Stimulated activated CD4-positive, alpha-beta T cell treated with anti-CD3 and anti-CD28 coated beads, Interleukin-1b, Interleukin-23, amount 100 ng/mL, for 24 hours (primary cell): ENCODE measurements around the gene ECEL1.

Experiments used
- DNase-seq, 4 experiments: peaks; one replicate each; pipeline ENCODE4 v3.0.0-alpha.2; 2020; ENCODE audit warnings: low read depth in 4 of 4, low spot score in 1 of 4

ECEL1 gene

GRCh38 chr2:232484628-232485347 is 2.8 kb downstream of the ECEL1 start:
- DNase-seq = no peak

DNA sequence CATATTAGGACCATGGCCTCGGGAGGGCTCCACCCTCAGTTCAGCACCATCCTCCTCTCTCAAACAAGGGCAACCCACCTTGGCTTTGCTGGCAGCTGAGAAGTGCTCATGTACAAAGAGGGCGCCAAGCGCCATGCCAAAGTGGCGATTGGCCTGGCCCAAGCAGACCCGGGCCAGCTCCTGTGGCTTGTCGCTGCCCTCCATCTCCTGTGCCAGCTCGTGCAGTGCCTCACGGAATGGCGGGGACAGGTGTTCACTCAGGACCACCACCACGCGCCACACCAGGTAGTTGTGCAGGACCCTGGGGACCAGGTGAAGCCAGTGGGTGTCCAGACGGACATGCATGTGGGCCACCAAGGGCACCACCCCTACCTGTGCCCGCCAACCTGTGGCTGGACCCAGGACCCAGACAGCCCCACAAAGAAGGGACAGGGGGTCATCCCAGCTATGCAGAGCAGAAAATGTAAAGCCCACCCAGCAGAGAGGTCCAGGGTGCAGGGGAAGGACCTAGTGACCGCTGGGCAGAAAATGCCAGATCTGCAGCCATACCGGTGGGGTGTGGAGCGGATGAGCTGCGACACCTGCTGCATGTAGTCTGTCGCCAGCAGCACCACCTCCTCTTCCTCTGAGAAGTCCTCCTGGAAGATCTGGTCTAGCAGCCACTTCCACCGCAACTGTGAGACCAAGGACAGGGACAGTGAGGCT is 3.6 kb downstream of the ECEL1 start:
- DNase-seq = no peak

- DNase-seq = no peak
Measured at GRCh38 chr2:232483311-232483922, 4.2 kb downstream of the ECEL1 start.

GRCh38 chr2:232482301-232483238 is 5.1 kb downstream of the ECEL1 start:
- no peak for DNase-seq

GRCh38 chr2:232481322-232482140 is 6.1 kb downstream of the ECEL1 start:
- no peak for DNase-seq

GRCh38 chr2:232480201-232481190 is 7.1 kb downstream of the ECEL1 start:
- DNase-seq = no peak

- DNase-seq = no peak
Measured at GRCh38 chr2:232479341-232480200, 8.1 kb downstream of the ECEL1 start.

DNA sequence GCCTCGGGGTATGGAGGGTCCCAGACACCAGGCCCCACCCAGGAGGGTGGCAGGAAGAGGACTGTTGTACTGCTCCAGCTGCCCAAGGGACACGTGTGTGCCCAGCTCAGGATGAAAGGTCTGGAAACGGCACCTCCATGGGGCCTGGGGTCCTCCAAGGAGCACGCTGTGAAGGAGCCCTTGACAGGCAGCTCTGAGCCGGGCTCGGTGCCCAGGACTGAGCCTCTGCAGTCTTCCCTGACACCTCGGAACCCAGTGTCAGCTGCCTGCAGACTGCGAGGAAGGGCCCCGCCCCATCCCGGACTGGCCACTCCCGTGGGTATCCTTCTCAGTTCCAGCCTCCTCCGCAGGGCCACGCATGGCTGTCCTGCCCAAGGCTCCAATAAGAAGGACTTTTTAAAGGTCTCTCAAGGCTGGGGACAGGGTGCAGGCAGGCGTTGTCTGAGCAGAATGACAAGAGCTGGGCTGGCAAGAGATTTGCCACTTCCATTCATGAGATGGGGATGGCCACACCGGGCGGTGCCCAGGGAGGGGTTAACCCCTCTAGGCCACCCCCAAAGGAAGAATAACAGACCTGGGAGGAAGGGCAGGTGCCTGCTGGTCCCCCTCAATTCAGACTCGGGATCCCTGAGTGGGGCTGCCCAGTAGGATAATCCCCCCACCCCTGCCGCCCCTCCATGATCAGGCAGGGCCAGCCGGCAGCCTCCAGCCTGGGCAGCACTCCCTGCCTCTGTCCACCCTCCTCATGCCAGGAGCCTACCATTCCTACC is 8.9 kb downstream of the ECEL1 start:
- no peak for DNase-seq

GRCh38 chr2:232477751-232478510 is 9.7 kb downstream of the ECEL1 start:
- DNase-seq = no peak

DNA sequence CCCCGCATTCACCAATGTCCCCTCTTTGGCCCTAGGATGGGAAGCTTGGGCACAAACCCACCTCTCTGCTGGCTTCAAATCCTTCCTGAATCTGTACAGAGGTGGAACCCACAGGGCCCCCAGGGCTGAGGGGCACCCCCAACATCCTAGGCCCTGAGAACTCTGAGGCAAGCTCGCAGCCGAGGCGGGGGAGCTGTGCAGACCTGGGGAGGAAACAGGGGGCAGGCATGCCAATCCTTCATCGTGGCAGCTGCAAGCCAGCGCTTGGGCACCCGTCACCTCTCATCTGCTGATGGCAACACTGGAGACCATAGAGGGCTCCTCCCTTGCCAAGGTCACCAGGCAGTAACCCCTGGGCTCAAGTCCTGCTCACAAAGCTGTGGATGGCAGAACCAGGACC is 10.8 kb downstream of the ECEL1 start:
- DNase-seq = no peak

GRCh38 chr2:232476045-232476444 is 11.6 kb downstream of the ECEL1 start:
- no peak for DNase-seq

- DNase-seq = no peak
Measured at GRCh38 chr2:232473467-232473890, 14.2 kb downstream of the ECEL1 start.

DNA sequence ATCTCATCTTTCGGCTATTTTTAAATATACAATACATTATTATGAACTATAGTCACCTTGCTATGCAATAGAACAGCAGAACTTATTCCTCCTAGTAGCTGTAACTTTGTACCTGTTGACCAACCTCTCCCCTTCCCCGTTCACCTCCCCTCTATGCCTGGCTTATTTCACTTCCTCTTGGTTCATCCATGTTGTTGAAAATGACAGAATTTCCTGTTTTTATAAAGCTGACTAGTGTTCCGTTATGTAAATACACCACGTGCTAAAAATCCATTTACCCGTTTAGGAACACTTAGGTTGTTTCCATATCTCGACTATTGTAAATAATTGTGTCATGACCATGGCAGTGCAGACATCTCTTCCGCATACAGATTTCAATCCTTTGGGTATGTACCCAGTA is 21.4 kb downstream of the ECEL1 start:
- no peak for DNase-seq

GRCh38 chr2:232465061-232465460 is 22.6 kb downstream of the ECEL1 start:
- no peak for DNase-seq

DNA sequence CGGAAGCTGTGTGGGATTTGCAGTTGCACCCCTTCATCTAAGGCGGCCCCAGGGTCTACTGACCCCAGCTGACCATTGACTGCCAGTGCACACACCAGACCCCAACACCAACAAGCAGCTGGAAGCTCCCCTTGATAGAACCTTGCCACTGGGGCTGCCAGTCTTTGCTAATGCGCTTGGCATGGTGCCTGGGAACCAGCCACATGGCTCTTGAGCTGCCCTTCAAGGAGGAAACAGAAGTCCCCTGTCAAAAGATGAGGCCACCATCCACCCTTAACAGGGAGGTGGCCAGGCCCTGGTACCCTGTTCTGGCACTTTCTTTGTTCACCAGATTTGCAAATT is 23.1 kb downstream of the ECEL1 start:
- DNase-seq = no peak

GRCh38 chr2:232463701-232464543 is 23.7 kb downstream of the ECEL1 start:
- DNase-seq = no peak
